ENCODE measurements around the gene FKBP11. TPM values are rescaled to one million over a fixed set of nuclear protein-coding genes. Genes with fewer than 3 reads are reported as not detected.

FKBP11 gene
- total RNA-seq, 1 experiment from 2014 or later = 18.5 TPM

Other genes starting within 250 kb of the FKBP11 start
- gene KANSL2, start 243.3 kb downstream of the FKBP11 start, total RNA-seq (2021; ENCODE audit: unreplicated experiment) = 41.6 TPM
- 69.4 TPM for gene CCNT1, start 208.8 kb downstream of the FKBP11 start, total RNA-seq (2021; ENCODE audit: unreplicated experiment)
- 24.9 TPM for gene ADCY6, start 136.4 kb downstream of the FKBP11 start, total RNA-seq (2021; ENCODE audit: unreplicated experiment)
- gene CACNB3, start 107.0 kb downstream of the FKBP11 start, total RNA-seq (2021; ENCODE audit: unreplicated experiment) = 22.0 TPM
- gene DDX23, start 73.3 kb downstream of the FKBP11 start, total RNA-seq (2021; ENCODE audit: unreplicated experiment) = 75.0 TPM
- gene RND1, start 59.6 kb downstream of the FKBP11 start, total RNA-seq (2021; ENCODE audit: unreplicated experiment) = 2.0 TPM
- 166 TPM for gene ARF3, start 32.0 kb upstream of the FKBP11 start, total RNA-seq (2021; ENCODE audit: unreplicated experiment)
- 9.8 TPM for gene WNT10B, start 46.2 kb upstream of the FKBP11 start, total RNA-seq (2021; ENCODE audit: unreplicated experiment)
- not detected for gene WNT1, start 52.8 kb upstream of the FKBP11 start, total RNA-seq (2021; ENCODE audit: unreplicated experiment)
- gene DDN, start 73.9 kb upstream of the FKBP11 start, total RNA-seq (2021; ENCODE audit: unreplicated experiment) = 8.1 TPM
- gene PRKAG1, start 93.3 kb upstream of the FKBP11 start, total RNA-seq (2021; ENCODE audit: unreplicated experiment) = 64.6 TPM
- 71.3 TPM for gene KMT2D, start 135.3 kb upstream of the FKBP11 start, total RNA-seq (2021; ENCODE audit: unreplicated experiment)
- 2.8 TPM for gene RHEBL1, start 144.5 kb upstream of the FKBP11 start, total RNA-seq (2021; ENCODE audit: unreplicated experiment)
- gene DHH, start 169.3 kb upstream of the FKBP11 start, total RNA-seq (2021; ENCODE audit: unreplicated experiment) = 0.22 TPM
- gene LMBR1L, start 185.4 kb upstream of the FKBP11 start, total RNA-seq (2021; ENCODE audit: unreplicated experiment) = 44.4 TPM
- 1,628 TPM for gene TUBA1B, start 205.9 kb upstream of the FKBP11 start, total RNA-seq (2021; ENCODE audit: unreplicated experiment)